Cardiac muscle cell (in vitro differentiated cells and primary cell): Measurements from ENCODE around the gene SCUBE2. TPM values are rescaled to one million over a fixed set of nuclear protein-coding genes. Genes with fewer than 3 reads are reported as not detected.
A peak's percentile ranks its signal among the peaks of the same experiment; 100 is the strongest.

Experiments
- DNase-seq, 2 donors: peaks; one replicate each; pipeline versions ENCODE4 v3.0.0 to v3.0.0-alpha.2; 2010 to 2017; ENCODE audit warnings: low read depth in 1 of 2, low spot score in 1 of 2
- H3K27ac ChIP-seq: fragments of 200-600 bp; sonication (generic); 2 replicates; pipeline ENCODE4 v1.5.1; 2016
- H3K27me3 ChIP-seq: fragments of 200-600 bp; sonication (generic); 2 replicates; pipeline ENCODE4 v1.6.0; 2016; ENCODE audit warnings: control low read depth
- H3K36me3 ChIP-seq: fragments of 200-600 bp; sonication (generic); 2 replicates; pipeline ENCODE4 v1.5.1; 2016; ENCODE audit warnings: control low read depth
- H3K4me1 ChIP-seq: fragments of 200-600 bp; sonication (generic); 2 replicates; pipeline ENCODE4 v1.8.1; 2017; ENCODE audit warnings: low read depth, mild to moderate bottlenecking, mixed run types
- H3K4me3 ChIP-seq: fragments of 200-600 bp; sonication (generic); 2 replicates; pipeline ENCODE4 v1.5.1; 2016; ENCODE audit warnings: mild to moderate bottlenecking
- H3K9me3 ChIP-seq: fragments of 200-600 bp; sonication (generic); 2 replicates; pipeline ENCODE4 v1.5.1; 2017; ENCODE audit warnings: low read depth, mild to moderate bottlenecking, control low read depth
- CTCF ChIP-seq: IDR thresholded peaks from 2 replicates; pipeline ENCODE4 v1.5.1; 2012; ENCODE audit warnings: low read depth, mild to moderate bottlenecking, low read length
- polyA plus RNA-seq: library from polyadenylated mRNA; unstranded; fragments of >200 nt; fragmentation: Nextera tagmentation; extraction: Ambion mirVana; gene quantifications from 2 replicates; pipeline ENCODE4 v1.2.1, GENCODE V29; 2016
- total RNA-seq: library from RNA; depleted of rRNA; stranded (reverse); fragments of >200 nt; gene quantifications from 2 replicates; pipeline ENCODE4 v1.2.3, GENCODE V29; 2016

The SCUBE2 gene
- total and polyA plus RNA-seq, 2 experiments from 2014 or later = 0.21 TPM; not detected in 1

DNA sequence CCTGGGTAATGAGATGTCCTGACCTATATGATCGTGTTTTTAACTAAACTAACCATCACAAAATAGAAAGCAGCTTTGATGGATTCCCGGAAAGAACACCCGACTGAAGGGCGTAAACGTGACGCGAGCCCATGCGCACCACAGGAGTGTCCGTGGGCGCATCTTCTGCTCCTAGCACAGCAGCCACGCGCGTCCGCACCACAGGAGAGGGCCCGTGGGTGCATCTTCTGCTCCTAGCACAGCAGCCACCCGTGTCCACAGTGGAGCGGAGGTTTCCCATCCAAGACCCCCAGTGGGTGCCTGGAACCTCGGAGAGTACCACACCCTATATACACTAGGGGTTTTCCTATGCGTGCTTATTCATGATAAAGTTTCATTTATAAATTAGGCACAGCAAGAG, 51.5 kb downstream of the SCUBE2 start:
- DNase-seq = no peak
- no peak overlapping the region for H3K27ac ChIP-seq
- no peaks in the 10 kb centered on the region for H3K36me3 ChIP-seq
- H3K4me3 ChIP-seq = no peak overlapping the region
- H3K4me1 ChIP-seq = no peaks in the 10 kb centered on the region
- no peaks in the 10 kb centered on the region for H3K9me3 ChIP-seq
- TF ChIP-seq CTCF = no peak
- no peaks in the 10 kb centered on the region for H3K27me3 ChIP-seq

DNA sequence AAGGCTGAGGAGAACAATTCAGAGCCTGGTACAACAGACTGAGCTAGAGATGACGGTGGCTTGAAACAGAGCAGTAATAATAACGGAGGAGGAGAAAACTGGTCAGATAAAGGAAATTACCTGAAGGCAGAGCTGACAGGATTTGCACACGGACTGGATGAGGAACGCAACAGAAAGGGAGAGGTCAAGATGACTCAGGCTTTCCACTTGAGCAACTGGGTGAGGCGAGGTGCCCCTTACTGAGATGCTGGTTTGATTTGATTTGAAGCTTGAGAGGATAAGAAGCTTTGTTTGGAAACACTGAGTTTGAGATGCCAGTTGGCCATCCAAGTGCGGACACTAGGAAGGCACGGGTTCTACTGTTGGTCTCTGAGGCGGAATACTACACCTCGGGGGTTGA, 52.2 kb downstream of the SCUBE2 start:
- Histone ChIP-seq H3K4me1 (no peaks in the 10 kb centered on the region), H3K36me3 (no peaks in the 10 kb centered on the region), H3K27me3 (no peaks in the 10 kb centered on the region), H3K9me3 (no peaks in the 10 kb centered on the region), H3K27ac (no peak overlapping the region), H3K4me3 (no peak overlapping the region)
- DNase-seq = peak in 1 of 2 donors; percentile 41
- no peak for TF ChIP-seq CTCF

GRCh38 chr11:9038541-9038940, 52.9 kb downstream of the SCUBE2 start:
- TF ChIP-seq CTCF = no peak
- H3K27ac ChIP-seq = no peak overlapping the region
- DNase-seq = no peak
- no peaks in the 10 kb centered on the region for H3K36me3 ChIP-seq
- no peaks in the 10 kb centered on the region for H3K9me3 ChIP-seq
- H3K4me1 ChIP-seq = no peaks in the 10 kb centered on the region
- no peaks in the 10 kb centered on the region for H3K27me3 ChIP-seq
- H3K4me3 ChIP-seq = no peak overlapping the region

- H3K27ac ChIP-seq = no peak overlapping the region
- H3K9me3 ChIP-seq = no peaks in the 10 kb centered on the region
- H3K4me1 ChIP-seq = no peaks in the 10 kb centered on the region
- no peak for TF ChIP-seq CTCF
- no peaks in the 10 kb centered on the region for H3K27me3 ChIP-seq
- H3K4me3 ChIP-seq = no peak overlapping the region
- DNase-seq = no peak
- no peaks in the 10 kb centered on the region for H3K36me3 ChIP-seq
These were observed 53.4 kb downstream of the SCUBE2 start for GRCh38 chr11:9037963-9038362.

DNA sequence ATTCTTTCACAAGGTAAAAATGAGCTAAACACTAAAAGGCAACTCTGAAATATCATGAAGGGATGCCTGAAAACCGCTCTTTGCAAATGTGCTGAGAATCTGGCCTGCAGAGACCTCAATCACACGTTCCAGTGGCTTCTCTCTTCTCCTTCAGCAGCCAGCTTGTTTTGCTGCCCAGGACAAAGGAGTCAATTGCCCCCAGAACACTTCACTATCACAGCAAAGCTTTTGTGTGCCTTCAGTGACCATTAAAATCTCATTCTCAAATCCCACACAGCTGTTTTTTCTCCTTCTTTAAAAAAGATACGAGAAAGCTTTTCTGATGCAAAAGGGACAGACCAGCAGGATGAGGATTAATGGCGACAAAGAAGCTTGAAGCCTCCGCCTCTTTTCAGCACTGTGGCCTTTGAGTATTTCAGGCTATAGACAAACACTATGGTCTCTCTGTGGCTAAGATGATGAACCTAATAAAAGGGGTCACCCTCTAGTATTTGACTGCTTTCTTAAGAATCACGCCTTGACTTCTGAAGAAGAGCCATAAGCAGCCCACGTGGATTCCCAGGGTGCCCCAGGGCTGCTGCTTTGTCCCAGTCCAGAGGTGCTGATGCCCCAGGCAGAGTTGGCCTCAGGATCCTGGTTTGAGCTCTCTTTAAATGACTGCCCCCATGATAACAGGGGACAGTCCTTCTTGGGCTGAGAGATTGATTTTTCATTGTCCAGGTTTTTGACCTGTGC, 54.2 kb downstream of the SCUBE2 start:
- no peaks in the 10 kb centered on the region for H3K4me1 ChIP-seq
- no peaks in the 10 kb centered on the region for H3K9me3 ChIP-seq
- H3K27me3 ChIP-seq = no peaks in the 10 kb centered on the region
- DNase-seq = no peak
- no peak overlapping the region for H3K4me3 ChIP-seq
- H3K36me3 ChIP-seq = no peaks in the 10 kb centered on the region
- TF ChIP-seq CTCF = no peak
- no peak overlapping the region for H3K27ac ChIP-seq

GRCh38 chr11:9030601-9031000, 60.8 kb downstream of the SCUBE2 start:
- Histone ChIP-seq H3K4me3 (no peak overlapping the region), H3K27ac (no peak overlapping the region), H3K36me3 (no peaks in the 10 kb centered on the region), H3K4me1 (no peaks in the 10 kb centered on the region), H3K9me3 (no peaks in the 10 kb centered on the region), H3K27me3 (no peaks in the 10 kb centered on the region)
- no peak for TF ChIP-seq CTCF
- DNase-seq = no peak
